ENCODE results near the gene CCR4.
"Not testable (repeated sequence)": the region's sequence is repeated elsewhere in the genome, so short reads cannot be mapped to it uniquely, and the experiment has no call there.

The CCR4 gene

GRCh38 chr3:32951410-32951811, at the start of gene CCR4:
TSS of gene CCR4 (plus strand) at chr3:32951644. CDS start at chr3:32953423, 1,779 bp downstream.
- DNase-seq: no peak

DNA sequence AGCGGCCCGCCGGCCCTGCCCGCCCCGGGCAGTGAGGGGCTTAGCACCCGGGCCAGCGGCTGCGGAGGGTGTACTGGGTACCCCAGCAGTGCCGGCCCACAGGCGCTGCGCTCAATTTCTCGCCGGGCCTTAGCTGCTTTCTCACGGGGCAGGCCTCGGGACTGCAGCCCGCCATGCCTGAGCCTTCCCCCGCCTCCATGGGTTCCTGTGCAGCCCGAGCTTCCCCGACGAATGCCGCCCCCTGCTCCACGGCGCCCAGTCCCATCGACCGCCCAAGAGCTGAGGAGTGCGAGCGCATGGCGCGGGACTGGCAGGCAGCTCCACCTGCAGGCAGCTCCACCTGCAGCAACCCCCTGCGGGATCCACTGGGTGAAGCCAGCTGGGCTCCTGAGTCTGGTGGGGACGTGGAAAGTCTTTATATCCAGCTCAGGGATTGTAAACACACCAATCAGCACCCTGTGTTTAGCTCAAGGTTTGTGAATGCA, 48.5 kb upstream of the CCR4 start:
- DNase-seq: not testable (repeated sequence)

- no peak for DNase-seq
Observed at GRCh38 chr3:32903953-32904352, 47.5 kb upstream of the CCR4 start.

GRCh38 chr3:32909999-32910398, 41.4 kb upstream of the CCR4 start:
- DNase-seq: no peak

- DNase-seq: no peak
Observed at GRCh38 chr3:32910954-32911353, 40.5 kb upstream of the CCR4 start.

DNA sequence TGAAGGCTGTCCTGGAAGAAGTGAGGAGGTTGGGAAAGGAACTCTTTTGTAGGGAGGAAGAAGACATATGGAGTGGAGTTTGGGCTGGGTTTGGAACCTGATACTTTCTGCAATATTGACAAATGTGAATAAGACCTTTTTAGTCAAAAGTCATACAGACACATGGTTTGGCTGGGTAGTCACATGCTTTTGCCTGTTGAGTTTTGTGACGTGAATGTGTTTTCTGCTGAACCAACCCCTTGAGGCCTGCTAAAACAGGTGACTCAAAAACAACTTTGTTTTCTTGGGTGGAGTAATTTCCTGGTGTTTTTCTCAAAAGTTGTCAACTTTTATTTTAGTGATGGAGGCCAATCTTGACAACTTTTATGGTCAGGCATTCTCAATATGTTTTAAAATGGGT, 39.4 kb upstream of the CCR4 start:
- no peak for DNase-seq

GRCh38 chr3:32913790-32914446, 37.5 kb upstream of the CCR4 start:
- DNase-seq: no peak

DNA sequence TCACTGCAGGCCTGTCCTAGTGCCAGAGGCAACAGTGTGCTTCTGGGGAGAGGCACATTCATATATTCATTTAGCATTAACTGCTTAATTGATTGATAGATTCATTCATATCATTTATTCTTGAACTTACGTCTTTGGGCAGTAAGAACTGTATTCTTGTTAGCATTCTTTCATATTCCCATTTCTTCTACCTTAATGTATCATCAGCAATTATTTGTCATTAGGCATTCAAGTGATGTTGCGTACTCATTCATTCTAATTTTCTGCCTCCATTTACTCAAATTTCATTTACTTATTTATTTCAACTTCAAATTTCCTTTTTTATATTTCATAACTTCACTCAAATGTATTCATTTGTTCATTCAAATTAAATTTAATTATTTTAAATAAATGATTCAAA, 31.5 kb upstream of the CCR4 start:
- DNase-seq: no peak

- no peak for DNase-seq
Observed at GRCh38 chr3:32922078-32922477, 29.4 kb upstream of the CCR4 start.

GRCh38 chr3:32930161-32930560, 21.3 kb upstream of the CCR4 start:
- DNase-seq: no peak

DNA sequence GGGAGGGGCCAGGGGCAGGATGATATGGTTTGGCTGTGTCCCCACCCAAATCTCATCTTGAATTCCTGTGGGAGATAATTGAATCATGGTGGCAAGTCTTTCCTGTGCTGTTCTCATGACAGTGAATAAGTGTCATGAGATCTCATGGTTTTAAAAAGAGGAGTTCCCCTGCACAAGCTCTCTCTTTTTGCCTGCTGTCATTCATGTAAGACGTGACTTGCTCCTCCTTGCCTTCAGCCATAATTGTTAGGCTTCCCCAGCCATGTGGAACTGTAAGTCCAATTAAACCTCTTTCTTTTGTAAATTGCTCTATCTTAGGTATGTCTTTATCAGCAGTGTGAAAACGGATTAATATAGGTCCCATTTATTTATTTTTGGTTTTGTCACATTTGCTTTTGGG, 20.2 kb upstream of the CCR4 start:
- DNase-seq: not testable (repeated sequence)

DNA sequence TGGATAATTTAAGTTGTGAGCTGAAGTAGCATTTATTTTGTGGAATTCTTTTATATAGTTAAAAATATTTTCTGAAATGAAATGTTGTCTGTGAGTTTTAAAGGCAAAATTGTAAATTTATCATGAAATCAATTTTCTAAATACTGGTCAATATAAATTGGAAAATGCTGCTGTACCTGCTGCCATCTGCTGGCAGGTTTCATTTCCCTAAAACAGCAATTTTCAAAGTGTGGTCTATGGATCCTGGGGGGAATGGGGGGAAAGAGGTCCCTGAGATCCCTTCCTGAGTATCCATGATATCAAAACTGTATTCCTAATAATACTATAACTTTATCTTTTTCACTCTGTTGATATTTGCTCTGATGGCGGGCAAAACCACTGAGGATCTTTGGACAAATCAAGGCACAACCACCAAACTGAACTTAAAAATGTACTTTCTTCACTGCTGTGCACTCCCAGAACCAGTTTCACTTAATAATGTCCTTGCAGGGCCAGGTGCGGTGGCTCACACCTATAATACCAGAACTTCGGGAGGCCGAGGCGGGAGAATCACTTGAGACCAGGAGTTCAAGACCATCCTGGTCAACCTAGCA, 17.2 kb upstream of the CCR4 start:
- no peak for DNase-seq

DNA sequence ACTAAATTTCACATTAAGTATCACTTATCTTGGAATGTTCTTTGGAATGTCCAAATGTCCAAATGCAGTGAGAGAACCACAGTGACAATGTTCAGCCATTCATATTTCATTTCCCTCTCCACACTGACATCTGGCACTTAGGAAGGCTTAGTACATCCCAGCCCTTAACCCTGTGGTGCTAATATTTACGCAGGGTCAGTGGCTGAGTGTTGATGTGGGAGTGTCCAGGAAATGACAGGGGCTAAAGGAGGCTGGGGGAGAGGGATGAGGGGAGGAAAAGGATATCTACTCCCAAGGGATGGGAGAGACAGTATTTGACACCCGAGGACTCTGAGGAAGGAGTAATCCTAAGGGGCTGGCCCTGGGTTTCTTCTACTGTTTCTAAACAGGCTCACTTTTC, 14.1 kb upstream of the CCR4 start:
- no peak for DNase-seq

DNA sequence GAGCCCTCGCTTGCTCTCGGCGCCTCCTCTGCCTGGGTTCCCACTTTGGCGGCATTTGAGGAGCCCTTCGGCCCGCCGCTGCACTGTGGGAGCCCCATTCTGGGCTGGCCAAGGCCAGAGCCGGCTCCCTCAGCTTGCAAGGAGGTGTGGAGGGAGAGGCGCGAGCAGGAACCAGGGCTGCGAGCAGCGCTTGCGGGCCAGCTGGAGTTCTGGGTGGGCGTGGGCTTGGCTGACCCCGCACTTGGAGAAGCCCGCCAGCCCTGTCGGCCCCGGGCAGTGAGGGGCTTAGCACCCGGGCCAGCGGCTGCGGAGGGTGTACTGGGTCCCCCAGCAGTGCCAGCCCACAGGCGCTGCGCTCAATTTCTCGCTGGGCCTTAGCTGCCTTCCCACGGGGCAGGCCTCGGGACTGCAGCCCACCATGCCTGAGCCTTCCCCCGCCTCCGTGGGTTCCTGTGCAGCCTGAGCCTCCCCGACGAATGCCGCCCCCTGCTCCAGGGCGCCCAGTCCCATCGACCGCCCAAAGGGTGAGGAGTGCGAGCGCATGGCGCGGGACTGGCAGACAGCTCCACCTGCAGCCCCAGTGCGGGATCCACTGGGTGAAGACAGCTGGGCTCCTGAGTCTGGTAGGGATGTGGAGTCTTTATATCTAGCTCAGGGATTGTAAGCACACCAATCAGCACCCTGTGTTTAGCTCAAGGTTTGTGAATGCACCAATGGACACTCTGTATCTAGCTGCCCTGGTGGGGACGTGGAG, 11.7 kb upstream of the CCR4 start:
- DNase-seq: not testable (repeated sequence)

DNA sequence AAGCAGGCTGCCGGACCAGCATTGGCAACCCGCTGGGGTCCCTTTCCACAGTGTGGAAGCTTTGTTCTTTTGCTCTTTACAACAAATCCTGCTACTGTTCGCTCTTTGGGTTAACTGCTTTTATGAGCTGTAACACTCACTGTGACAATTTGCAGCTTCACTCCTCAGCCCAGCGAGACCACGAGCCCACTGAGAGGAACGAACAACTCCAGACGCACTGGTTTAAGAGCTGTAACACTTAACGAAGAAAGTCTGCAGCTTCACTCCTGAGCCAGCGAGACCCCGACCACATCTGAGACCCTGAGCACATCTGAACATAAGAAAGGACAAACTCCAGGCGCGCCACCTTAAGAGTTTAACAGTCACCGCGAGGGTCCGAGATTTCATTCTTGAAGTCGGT, 10.7 kb upstream of the CCR4 start:
- no peak for DNase-seq

- DNase-seq: no peak
Observed at GRCh38 chr3:32945136-32945535, 6.3 kb upstream of the CCR4 start.

GRCh38 chr3:32945598-32945997, 5.8 kb upstream of the CCR4 start:
- not testable (repeated sequence) for DNase-seq

- no peak for DNase-seq
Observed at GRCh38 chr3:32946973-32947788, 4.3 kb upstream of the CCR4 start.

DNA sequence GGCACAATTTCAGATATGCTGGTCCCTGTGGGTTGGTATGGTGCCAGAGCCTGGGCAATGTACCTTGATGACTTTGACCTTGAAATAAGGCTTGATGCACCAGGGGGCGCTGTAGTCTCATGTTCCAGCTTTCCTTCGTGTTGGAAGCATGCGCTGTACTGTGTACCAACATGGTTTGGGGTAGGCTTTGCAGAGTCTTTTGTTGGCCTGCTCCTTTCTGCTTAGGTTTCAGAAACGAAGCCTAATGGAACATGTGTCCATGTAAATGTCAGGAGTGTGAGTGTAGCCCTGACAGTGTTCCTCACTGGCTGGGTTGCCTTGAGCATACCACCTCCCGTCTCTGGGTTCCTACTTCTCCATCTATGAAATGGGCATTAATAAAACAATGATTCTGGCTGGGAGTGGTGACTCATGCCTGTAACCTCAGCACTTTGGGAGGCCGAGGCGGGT, 3.6 kb upstream of the CCR4 start:
- DNase-seq: no peak

- no peak for DNase-seq
Observed at GRCh38 chr3:32948625-32949445, 2.6 kb upstream of the CCR4 start.

- DNase-seq: no peak
Observed at GRCh38 chr3:32950516-32950915, 928 bp upstream of the CCR4 start.
